Activated CD8-positive, alpha-beta memory T cell treated with anti-CD3 and anti-CD28 coated beads, Interleukin-2, amount 10 ng/mL, durations not matched to agents 7 days and 5 days (primary cell): ENCODE measurements around the gene SGTB. TPM values are rescaled to one million over a fixed set of nuclear protein-coding genes. Genes with fewer than 3 reads are reported as not detected.
"Not testable (repeated sequence)": the region's sequence is repeated elsewhere in the genome, so short reads cannot be mapped to it uniquely, and the experiment has no call there.

Experiments used
- ATAC-seq: fragments of 150-1000 bp; cut with Tn5 transposase; one replicate; pipeline ENCODE4 v1.10.0; 2021; ENCODE audit warnings: moderate library complexity
- CTCF ChIA-PET: fragments of 350-600 bp; sonication (Branson Sonifier 250); formaldehyde crosslinking; loops from one replicate; lab custom pipeline; 2021; ENCODE audit warnings: antibody characterized with exemption; lab: Charles Lee
- DNase-seq: peaks from one replicate; pipeline ENCODE4 v3.0.0-alpha.2; 2020
- H3K27ac Mint-ChIP-seq: one replicate; pipeline ENCODE4 v1.8.0; 2021; ENCODE audit warnings: mild to moderate bottlenecking, mixed read lengths
- H3K27me3 Mint-ChIP-seq: one replicate; pipeline ENCODE4 v1.8.0; 2021; ENCODE audit warnings: mixed read lengths
- H3K36me3 Mint-ChIP-seq: one replicate; pipeline ENCODE4 v1.8.0; 2021; ENCODE audit warnings: mild to moderate bottlenecking, mixed read lengths
- H3K4me1 Mint-ChIP-seq: one replicate; pipeline ENCODE4 v1.8.0; 2021; ENCODE audit warnings: mixed read lengths
- H3K4me3 Mint-ChIP-seq: one replicate; pipeline ENCODE4 v1.8.0; 2021; ENCODE audit warnings: mild to moderate bottlenecking, moderate library complexity, mixed read lengths
- H3K9me3 Mint-ChIP-seq: one replicate; pipeline ENCODE4 v1.8.0; 2022; ENCODE audit warnings: low read depth, mixed read lengths
- total RNA-seq, 2 experiments: library from RNA; stranded (reverse); gene quantifications; one replicate each; pipeline ENCODE4 v1.2.3, GENCODE V29; 2021

The SGTB gene
- total RNA-seq, 2 experiments from 2014 or later: 12.5 to 14.0 TPM

GRCh38 chr5:65624571-65625555 is 97.0 kb downstream of the SGTB start, which contains the start of the genes SHLD3 and TRAPPC13:
Gene SHLD3 (plus strand): TSS chr5:65625027. CDS start chr5:65629588, 4,561 bp downstream.
Gene TRAPPC13 (plus strand): TSS chr5:65625027. CDS start chr5:65625061, 34 bp downstream.
- DNase-seq: peak; percentile 92
- H3K36me3 Mint-ChIP-seq: peaks cover 12% of the 10 kb centered on the region
- CTCF ChIA-PET: interaction anchor here (0.7 to 1.9 kb wide), 5 partner anchors 13 to 96 kb away, joined by 3 to 9 read pairs (median 4); partner anchors contain the start of genes CENPK and PPWD1
- H3K4me1 Mint-ChIP-seq: peaks cover 39% of the 10 kb centered on the region
- peak; percentile 76 for ATAC-seq
- H3K27me3 Mint-ChIP-seq: no peaks in the 10 kb centered on the region
- H3K9me3 Mint-ChIP-seq: no peaks in the 10 kb centered on the region
- H3K4me3 Mint-ChIP-seq: peak within 1 kb of the TSS; percentile 99
- peak within 1 kb of the TSS; percentile 96 for H3K27ac Mint-ChIP-seq

DNA sequence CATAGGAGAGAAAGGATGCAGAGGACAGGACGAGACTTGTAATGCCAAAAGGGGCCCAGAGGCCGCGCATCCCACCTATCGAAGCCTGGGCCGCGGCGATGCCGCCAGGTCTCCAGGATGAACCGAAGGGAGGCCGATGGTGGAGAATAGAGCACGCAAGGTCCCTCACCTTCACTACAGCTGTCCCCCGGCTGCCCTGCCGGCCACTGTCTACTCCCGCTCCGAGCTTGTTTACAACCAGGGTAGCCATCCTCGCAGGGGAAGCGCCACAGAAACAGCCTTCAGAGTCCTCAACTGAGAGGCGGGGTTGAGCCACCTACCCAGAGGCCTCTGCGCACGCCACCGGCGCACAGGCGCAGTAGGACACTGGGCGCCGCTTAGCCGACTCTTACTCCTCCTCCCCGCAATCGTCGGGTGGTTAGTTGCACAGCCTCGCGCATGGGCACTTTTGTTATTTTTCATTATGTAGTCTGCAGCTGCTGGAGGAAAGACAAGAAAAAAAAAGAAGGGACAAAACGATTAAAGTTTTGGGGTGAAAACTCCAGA is 97.8 kb downstream of the SGTB start, which contains the start of gene TRIM23:
Gene TRIM23 (minus strand): TSS at position 309 of the 546 bp plus-strand sequence. CDS start 59 bp downstream, at position 250.
- Mint-ChIP-seq H3K27ac (peak within 1 kb of the TSS; percentile 96), H3K4me3 (peak within 1 kb of the TSS; percentile 99), H3K27me3 (no peaks in the 10 kb centered on the region), H3K36me3 (peaks cover 7% of the 10 kb centered on the region), H3K9me3 (no peaks in the 10 kb centered on the region), H3K4me1 (peaks cover 35% of the 10 kb centered on the region)
- CTCF ChIA-PET: interaction anchor here (0.7 to 1.6 kb wide), 5 partner anchors 11 to 60 kb away, joined by 3 to 9 read pairs (median 4); no protein-coding TSS in a partner anchor
- ATAC-seq (peak; percentile 98), DNase-seq (peak; percentile 96)

GRCh38 chr5:65623482-65623881 is 98.4 kb downstream of the SGTB start:
- H3K27me3 Mint-ChIP-seq: no peaks in the 10 kb centered on the region
- peaks cover 35% of the 10 kb centered on the region for H3K4me1 Mint-ChIP-seq
- no peak for DNase-seq
- no peaks in the 10 kb centered on the region for H3K9me3 Mint-ChIP-seq
- peak overlapping the region; percentile 99 for H3K4me3 Mint-ChIP-seq
- CTCF ChIA-PET: interaction anchor here (0.9 to 1.6 kb wide), 3 partner anchors 10 to 12 kb away, joined by 3 to 9 read pairs (median 4); no protein-coding TSS in a partner anchor
- no peak for ATAC-seq
- peak overlapping the region; percentile 96 for H3K27ac Mint-ChIP-seq
- peaks cover 7% of the 10 kb centered on the region for H3K36me3 Mint-ChIP-seq

- H3K27me3 Mint-ChIP-seq, H3K4me3 Mint-ChIP-seq, CTCF ChIA-PET: not testable (repeated sequence)
These were observed 99.9 kb downstream of the SGTB start for GRCh38 chr5:65621961-65622360.

DNA sequence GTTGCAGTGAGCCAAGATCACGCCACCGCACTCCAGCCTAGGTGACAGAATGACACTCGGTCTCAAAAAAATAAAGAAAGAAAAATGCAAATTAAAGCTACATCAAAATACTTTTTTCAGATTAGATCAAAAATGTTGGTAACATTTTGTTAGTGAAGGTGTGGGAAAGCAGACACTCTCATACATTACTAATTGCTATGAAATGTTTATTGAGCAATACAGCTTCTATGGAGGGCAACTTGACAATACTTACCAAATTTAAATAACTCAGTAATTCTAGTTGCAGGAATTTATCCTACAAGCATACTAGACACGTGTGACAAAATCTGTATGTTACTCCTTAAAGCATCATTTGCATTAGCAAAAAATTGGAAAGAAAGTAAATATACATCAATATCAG is 101.9 kb downstream of the SGTB start:
- DNase-seq (no peak), ATAC-seq (no peak)
- CTCF ChIA-PET: interaction anchor here (1.0 to 1.9 kb wide), 2 partner anchors 12 to 58 kb away, joined by 3 to 5 read pairs; partner anchors contain the start of genes CENPK and PPWD1
- H3K36me3 Mint-ChIP-seq: peaks cover 5% of the 10 kb centered on the region
- H3K4me1 Mint-ChIP-seq: peaks cover 17% of the 10 kb centered on the region
- no peaks in the 10 kb centered on the region for H3K9me3 Mint-ChIP-seq
- H3K27me3 Mint-ChIP-seq: no peaks in the 10 kb centered on the region
- H3K27ac Mint-ChIP-seq: no peak overlapping the region
- no peak overlapping the region for H3K4me3 Mint-ChIP-seq

More at GRCh38 chr5:65621961-65622360, 99.9 kb downstream of the SGTB start:
- H3K36me3 Mint-ChIP-seq, ATAC-seq, DNase-seq, H3K27ac Mint-ChIP-seq, H3K9me3 Mint-ChIP-seq: not testable (repeated sequence)
- H3K4me1 Mint-ChIP-seq: peaks cover 28% of the 10 kb centered on the region

Other genes starting within 250 kb of the SGTB start
- 1 to 10 TPM; 2.8 to 4.0 TPM for gene ADAMTS6, start 240.2 kb downstream of the SGTB start, total RNA-seq
- gene CENPK, start 158.9 kb downstream of the SGTB start, total RNA-seq: 100 to 1,000 TPM in 1 of 2 experiments, 10 to 100 TPM in 1; 94.6 to 107 TPM
- 10 to 100 TPM; 49.0 to 54.1 TPM for gene PPWD1, start 158.8 kb downstream of the SGTB start, total RNA-seq
- 10 to 100 TPM in 1 of 2 experiments, 1 to 10 TPM in 1; 9.9 to 10.3 TPM for gene TRIM23, start 97.8 kb downstream of the SGTB start, total RNA-seq
- 1 to 10 TPM; 3.9 to 5.9 TPM for gene SHLD3, start 97.1 kb downstream of the SGTB start, total RNA-seq
- 10 to 100 TPM; 18.5 to 23.4 TPM for gene TRAPPC13, start 97.1 kb downstream of the SGTB start, total RNA-seq
- gene NLN, start 96 bp upstream of the SGTB start, total RNA-seq: 10 to 100 TPM; 15.8 to 19.6 TPM
- gene ERBIN, start 204.5 kb upstream of the SGTB start, total RNA-seq: 10 to 100 TPM; 40.8 to 40.9 TPM